ACHN (cell line): ENCODE data around the gene GPC5.
"Not testable (repeated sequence)": the region's sequence is repeated elsewhere in the genome, so short reads cannot be mapped to it uniquely, and the experiment has no call there.

ENCODE experiments used
- DNase-seq: peaks from one replicate; pipeline ENCODE4 v3.0.0-alpha.2; 2015
- in situ Hi-C: cut with HindIII; loops from 2 replicates; pipeline ENCODE4 v1.10.0; 2017; ENCODE audit warnings: low sequenced_read_pairs, low pct_ligation_motif_present, low pct_unique_long_range_greater_than_20kb

GPC5 gene

DNA sequence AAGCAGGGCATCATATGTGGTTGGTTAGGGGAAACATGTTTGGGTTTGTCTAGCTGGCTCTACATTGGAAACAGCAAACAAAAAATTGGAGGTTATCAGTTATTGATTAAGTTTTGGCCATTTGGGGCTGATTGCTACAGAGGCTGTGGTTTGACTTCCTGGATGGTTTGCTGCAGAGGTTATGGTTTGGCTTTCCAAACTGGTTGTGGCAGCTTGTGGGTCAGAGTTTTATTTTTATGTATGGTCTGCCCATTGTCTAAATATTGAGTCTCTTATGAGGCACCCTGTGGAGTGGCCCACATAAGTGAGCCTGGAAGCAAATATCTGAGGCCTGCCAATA lies 261.6 kb downstream of the GPC5 start:
- no peak for DNase-seq
- in situ Hi-C loops: no loop called here

DNA sequence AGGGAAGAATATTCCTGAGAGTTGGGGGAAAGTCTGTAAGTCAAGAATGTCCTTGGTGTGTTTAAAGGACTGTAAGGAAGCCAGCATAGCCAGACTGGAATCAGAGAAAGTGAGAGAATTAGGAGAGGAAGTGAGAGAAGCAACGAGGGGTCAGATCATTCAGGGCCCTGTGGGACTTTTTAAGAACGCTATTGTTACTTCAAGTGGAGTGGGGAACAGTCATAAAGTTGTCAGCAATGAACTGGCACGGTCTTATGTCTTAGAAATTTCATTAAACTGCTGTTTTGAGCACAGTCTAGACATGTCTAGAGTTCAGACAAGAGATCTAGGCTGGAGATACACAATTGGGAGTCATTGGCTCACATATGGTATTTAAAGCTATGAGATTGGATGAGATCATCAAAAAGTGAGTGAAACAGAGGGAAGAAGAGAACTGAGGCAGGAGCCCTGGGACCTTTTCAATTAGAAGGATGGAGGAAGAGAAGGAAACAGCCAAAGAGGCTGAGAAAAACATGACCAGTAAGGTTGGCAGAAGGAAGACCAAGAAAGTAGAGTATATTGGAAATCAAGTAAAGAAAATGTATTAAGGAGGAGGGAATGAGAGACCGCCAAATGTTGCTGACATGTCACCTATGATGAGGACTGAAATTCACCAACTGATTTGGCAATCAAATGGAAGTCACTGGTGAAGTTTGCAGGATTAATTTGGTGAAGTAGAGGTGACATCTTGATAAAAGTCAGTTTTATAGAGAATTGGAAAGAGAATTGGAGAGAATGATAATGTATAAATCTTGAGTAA lies 263.5 kb downstream of the GPC5 start:
- in situ Hi-C loops: no loop called here
- no peak for DNase-seq

DNA sequence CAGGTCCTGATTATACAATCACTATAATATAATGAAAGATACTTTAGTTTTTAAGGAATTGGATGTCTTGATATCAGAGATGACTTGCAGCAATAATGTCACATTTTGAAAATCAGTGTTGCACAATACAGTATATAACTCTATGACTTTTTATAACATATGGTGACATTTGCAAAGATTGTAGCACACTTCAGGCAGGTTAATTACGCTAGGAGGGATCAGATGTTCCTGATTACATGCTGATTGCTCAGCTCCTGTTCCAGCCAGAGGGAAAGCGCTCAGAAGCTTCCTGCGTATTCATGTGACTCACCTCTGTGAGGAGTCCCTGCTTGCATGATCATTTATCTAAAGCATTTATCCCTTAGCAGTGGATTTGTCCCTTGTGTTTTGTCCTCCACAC lies 265.6 kb downstream of the GPC5 start:
- no peak for DNase-seq
- in situ Hi-C loops: no loop called here

DNA sequence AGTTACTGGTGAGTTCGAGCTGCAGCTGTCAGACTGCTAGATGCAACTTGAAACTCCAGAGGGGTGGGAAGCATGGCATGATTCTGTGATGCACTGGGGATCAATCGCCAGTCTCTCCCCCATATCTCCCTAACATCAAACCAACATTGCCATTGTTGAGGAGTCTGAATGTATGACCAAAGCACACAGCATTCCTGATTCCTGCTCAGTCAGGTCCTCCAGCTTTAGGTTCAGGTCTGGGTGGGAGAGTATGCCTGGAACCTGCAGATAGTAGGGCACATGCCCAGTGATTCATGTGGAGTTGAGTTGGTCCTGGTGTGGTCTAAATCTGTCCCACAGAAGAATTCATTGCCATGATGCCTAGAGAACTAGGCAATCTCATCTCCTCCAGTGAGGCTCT lies 269.1 kb downstream of the GPC5 start:
- in situ Hi-C loops: no loop called here
- DNase-seq: no peak

DNA sequence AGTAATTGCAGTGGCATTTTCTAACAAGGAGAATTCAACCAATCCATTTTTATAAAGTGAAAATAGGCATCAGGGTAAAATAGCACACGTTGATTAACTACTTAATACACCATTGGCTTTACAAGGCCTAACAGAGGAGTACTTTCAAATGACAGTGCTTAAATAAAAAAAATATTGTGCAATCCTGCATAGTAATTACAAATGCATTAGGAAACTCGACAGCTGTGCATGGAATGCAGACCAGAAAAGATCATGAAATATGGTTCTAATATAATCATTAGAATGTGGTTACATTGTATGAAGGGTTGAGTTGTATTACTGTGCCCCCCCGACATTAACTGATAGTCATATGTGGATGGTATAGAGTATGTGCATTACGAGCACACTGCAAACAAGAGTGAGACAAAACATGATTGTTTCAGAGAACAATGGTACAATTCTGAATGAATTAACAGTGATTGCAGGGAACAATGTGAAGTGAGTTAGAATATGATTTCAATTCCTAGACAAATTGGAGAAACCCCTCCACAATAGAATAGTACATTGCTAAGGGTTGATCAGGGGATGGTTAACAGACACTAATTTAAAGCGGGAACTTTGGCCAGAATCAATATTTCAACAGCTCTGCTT lies 270.6 kb downstream of the GPC5 start:
- in situ Hi-C loops: no loop called here
- no peak for DNase-seq

DNA sequence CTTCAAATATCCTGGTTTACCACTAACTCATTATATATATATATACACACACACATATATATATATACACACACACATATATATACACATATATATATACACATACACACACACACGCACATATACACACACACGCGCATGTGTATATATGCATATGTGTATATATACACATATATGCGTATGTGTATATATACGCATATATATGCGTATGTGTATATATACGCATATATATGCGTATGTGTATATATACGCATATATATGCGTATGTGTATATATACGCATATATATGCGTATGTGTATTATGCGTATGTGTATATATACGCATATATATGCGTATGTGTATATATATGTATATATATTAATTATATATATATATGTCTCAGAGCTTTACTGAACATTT lies 275.9 kb downstream of the GPC5 start:
- DNase-seq, in situ Hi-C loops: not testable (repeated sequence)

DNA sequence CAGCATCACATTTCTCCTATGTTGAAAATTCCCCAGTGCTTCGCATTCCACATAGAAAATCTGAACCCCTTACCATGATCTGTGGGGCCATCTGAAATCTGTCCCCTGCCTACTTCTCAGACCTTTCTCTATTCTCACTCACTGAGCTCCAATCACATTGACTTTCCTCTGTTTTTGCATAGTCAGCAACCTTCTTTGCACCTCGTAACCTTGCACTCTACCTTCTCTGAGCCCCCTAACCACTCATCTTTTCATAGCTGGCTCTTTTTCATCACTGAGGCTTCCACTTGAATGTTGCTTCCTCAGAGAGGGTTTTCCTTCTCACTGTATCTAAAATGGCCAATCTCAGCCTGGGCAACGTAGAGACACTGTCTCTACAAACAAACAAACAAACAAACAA lies 286.3 kb downstream of the GPC5 start:
- in situ Hi-C loops: no loop called here
- no peak for DNase-seq

DNA sequence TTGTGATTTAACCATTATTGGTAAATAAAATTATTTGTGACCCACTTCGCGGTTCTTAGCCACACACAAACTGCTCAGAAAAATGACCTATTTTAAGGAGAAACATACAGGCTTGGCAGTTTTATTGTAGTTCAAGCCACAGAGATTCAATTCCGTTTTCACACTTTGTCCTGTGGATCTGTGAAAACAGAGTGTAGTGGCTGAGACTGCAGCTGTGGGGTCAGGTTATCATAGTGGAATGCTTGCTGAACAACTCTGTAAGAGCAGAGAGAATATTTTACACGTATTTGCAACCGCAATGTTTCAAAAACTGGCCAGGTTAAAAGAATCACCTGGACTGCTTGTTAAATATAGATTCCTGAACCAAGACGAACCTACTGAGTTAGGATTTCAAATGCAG lies 292.5 kb downstream of the GPC5 start:
- in situ Hi-C loops: no loop called here
- no peak for DNase-seq

DNA sequence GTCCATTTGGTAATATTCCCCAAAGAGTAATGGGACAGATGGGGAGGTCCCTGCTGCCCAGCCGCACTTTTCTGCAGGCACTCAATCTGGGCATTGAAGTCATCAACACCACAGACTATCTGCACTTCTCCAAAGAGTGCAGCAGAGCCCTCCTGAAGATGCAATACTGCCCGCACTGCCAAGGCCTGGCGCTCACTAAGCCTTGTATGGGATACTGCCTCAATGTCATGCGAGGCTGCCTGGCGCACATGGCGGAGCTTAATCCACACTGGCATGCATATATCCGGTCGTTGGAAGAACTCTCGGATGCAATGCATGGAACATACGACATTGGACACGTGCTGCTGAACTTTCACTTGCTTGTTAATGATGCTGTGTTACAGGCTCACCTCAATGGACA lies 295.0 kb downstream of the GPC5 start:
- no peak for DNase-seq
- in situ Hi-C loops: no loop called here

DNA sequence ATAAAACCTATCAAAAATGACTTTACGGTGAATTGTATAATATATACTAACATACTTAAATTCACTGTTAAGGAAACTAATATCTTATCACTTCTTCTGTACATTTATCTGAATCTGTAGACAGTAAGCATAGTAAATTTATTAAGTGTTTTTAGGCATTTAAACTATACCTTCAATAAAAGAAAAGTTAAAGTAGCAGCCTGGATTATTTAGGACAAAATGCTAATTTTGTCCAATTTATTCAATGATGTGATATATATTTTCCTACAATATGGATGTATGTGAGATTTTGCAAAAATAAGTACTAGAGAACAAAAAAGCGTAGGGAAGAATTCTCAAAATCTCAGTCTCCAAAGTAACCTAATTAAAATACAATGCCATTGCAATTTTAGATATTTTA lies 299.9 kb downstream of the GPC5 start:
- in situ Hi-C loops: no loop called here
- no peak for DNase-seq

DNA sequence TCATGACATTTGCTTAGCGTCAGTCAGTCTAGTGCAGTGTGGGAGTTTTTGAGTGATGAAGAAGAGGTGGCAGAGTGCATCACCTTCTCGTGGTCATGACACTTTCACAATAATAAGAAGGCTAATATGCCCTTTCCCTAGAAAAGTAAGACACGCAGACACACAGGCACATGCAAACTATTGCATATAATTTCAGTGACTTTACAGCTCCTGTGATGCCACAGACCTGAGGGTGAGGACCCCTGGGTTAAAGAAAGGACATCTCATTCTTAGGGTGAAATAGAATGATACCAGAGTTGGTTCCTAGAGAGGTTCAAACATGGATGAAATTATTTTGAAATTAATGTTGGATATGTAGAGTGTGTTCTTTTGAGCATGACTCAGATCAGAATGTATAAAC lies 300.3 kb downstream of the GPC5 start:
- in situ Hi-C loops: no loop called here

DNA sequence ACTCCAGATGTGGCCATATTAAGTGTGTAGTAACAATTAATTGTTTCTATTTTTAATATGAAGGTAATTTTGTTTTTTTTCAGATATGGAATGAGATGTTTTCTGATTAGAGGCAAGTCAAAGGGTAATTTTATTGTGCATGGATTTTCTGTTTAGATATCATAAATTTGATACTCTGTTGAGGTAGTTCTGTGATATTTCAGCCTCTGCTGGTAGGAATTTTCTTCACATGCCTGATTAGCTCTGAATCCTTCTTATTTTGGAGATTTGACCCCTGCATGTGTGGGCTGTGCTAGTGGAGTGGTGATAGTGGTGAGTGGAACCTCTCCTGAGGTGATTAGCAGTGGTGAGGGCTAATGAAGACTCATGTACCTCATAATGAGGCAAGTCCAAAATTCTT lies 301.4 kb downstream of the GPC5 start:
- in situ Hi-C loops: no loop called here
- no peak for DNase-seq

More for the DNA sequence above, 300.3 kb downstream of the GPC5 start:
- DNase-seq: no peak

DNA sequence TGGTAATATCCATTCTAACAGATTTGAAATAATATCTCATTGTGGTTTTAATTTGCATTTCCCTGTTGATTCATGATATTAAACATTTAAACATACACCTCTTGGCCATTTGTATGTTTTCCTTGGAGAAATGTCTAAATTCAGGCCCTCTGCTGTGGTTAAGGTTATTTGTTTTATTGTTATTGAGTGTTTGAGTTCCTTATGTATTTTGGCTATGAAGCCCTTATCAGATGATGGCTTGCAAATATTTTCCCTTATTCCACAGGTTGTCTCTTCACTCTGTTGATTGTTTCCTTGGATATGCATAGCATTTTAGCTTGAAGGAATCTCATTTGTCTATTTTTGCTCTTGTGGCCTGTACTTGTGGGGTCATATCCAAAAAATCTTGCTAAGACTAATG lies 303.6 kb downstream of the GPC5 start:
- in situ Hi-C loops: no loop called here

DNA sequence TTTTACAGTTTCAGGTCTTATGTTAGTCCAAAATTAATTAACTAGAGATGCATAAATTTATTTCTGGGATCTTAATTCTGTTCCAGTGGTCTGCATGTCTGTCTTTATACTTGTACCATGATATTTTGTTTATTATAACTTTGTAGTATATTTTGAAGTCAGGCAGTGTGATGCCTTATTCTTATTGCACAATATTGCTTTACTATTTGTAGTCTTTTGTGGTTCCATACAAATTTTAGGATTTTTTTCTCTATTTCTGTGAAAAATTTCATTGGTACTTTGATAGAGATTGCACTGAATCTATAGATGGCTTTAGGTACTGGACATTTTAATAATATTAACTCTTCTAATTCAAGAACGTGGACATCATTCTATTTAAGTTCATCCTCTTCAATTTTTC lies 304.0 kb downstream of the GPC5 start:
- in situ Hi-C loops: no loop called here
- no peak for DNase-seq

More for the DNA sequence above, 303.6 kb downstream of the GPC5 start:
- no peak for DNase-seq

DNA sequence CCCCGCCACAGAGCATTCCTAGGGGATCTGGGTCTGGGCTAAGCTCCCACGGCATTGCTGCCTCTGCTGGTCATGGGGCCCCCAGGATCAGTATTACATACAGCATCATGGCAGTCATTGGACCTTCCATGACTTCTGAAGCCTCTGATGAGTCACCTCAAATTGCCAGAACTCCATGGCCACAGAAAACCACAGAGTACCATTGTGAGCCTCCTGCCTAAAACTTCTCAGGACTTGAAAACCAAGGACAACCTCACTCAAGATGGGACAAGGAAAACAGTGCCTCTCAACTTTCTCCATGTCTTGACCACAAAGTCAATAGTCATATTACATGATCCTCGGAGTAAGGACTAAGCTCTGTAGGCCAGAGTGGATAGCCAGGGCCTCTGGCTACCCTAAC lies 306.0 kb downstream of the GPC5 start:
- in situ Hi-C loops: no loop called here
- no peak for DNase-seq

DNA sequence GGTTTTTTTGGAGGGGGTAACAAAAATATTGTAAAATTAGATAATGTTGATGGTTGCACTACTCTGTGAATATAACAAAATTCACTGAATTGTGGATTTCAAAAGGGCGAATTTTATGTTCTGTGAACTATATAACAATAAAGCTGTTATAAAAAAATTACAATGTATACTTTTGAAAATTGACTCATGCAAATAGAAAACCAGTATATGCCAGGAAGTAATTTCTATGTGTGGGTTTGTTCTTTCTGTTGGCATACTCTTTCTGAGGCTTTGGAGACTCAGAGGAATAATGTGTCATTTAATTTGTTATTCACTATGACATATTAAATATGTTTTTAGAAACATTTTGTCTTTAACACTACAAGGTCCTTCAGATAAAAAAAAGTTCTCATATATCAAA lies 310.1 kb downstream of the GPC5 start:
- no peak for DNase-seq
- in situ Hi-C loops: no loop called here

DNA sequence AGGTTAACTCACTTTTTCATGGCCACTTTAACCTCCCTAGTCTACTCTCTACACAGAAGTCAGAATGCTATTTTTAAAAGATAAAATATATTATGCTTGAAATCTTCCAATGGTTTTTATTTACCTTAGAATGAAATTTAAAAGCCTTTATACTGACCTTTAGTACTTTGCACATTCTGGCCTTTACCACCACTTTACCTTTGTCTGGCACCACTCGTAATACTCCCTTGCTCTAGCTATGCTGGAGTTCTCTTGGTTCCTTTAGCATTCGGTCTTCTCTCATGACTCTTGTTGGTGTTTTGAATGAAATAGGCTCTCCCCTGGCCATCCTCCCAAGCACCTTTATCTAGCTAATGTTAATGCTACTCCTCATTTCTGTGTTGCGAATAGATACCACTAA lies 310.8 kb downstream of the GPC5 start:
- in situ Hi-C loops: no loop called here

DNA sequence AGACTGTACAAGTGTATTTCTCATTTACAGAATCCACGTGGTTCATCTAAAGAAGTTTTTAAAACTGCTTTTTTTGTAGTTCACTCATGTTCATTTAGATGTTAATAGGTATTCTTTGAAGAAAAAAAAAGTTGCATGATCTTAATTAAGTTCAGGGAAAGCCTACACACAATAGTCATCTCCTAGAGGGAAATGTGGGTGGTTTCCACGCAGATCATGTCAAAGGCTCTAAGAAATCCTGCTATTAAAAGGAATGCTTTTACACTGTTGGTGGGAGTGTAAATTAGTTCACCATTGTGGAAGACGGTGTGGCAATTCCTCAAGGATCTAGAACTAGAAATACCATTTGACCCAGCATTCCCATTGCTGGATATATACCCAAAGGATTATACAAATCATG lies 312.3 kb downstream of the GPC5 start:
- in situ Hi-C loops: no loop called here
- no peak for DNase-seq

More for the DNA sequence above, 310.8 kb downstream of the GPC5 start:
- DNase-seq: no peak

DNA sequence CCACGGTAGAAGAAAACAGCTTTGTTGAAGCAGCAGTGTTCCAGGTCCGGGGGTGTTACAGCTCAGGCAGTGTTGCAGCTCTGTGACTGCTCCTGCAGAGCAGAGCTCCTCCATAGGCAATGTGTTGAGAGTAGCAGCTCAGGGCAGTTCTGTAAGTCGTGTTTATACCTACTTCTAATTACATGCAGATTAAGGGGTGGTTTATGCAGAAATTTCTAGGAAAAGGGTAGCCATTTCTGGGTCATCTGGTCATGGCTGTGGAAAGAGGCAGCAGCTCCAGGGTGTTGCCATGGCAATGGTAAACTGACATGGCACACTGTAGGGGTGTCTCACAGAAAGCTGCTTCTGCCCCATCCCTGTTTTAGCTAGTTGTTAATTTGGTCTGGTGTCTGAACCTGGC lies 316.4 kb downstream of the GPC5 start:
- in situ Hi-C loops: no loop called here
- DNase-seq: no peak

DNA sequence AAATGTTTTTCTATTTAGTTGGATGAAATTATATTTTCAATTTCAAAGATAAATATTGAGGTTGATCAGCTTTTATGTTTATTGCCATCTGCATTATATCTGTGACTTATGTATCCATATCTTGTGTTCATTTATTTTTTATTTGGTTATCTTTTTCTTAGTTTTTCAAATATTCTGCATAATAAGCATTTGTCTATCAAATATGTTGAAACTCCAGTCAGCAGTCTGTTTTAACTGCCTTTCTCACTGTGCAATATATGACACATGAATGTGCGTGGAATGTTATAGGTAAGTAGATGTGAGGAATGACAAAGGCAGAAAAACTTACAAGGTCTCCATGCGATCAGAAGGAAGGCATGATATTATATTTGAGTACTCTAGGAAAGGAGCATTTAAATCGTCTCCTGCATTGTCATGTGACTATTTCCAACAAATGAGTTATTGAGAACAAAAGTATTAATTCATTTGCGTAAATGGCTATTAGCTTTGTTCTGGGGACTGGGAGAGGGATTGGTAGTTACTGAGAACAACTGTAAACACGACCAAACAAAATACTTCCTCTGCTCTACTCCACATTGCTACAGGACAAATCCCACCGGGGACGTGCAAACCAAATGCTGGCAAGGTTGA lies 318.1 kb downstream of the GPC5 start:
- no peak for DNase-seq
- in situ Hi-C loops: no loop called here
